Placental epithelial cell (primary cell): Measurements from ENCODE around the gene FAM162A. TPM values are rescaled to one million over a fixed set of nuclear protein-coding genes. Genes with fewer than 3 reads are reported as not detected.

Experiments
- small RNA-seq: library from RNA; depleted of rRNA; stranded (forward); fragments of <200 nt; gene quantifications from one replicate; pipeline ENCODE3, GENCODE V24; 2012
- total RNA-seq: library from RNA; depleted of rRNA; stranded (reverse); fragments of >200 nt; gene quantifications from 2 replicates; pipeline ENCODE4 v1.2.3, GENCODE V29; 2012

The FAM162A gene
- 4.9 and 6.7 TPM in 2 replicates for total RNA-seq

GRCh38 chr3:122383771-122384697 is at the start of gene FAM162A:
TSS of gene FAM162A (plus strand) at chr3:122384182. CDS start at chr3:122384266, 84 bp downstream.

DNA sequence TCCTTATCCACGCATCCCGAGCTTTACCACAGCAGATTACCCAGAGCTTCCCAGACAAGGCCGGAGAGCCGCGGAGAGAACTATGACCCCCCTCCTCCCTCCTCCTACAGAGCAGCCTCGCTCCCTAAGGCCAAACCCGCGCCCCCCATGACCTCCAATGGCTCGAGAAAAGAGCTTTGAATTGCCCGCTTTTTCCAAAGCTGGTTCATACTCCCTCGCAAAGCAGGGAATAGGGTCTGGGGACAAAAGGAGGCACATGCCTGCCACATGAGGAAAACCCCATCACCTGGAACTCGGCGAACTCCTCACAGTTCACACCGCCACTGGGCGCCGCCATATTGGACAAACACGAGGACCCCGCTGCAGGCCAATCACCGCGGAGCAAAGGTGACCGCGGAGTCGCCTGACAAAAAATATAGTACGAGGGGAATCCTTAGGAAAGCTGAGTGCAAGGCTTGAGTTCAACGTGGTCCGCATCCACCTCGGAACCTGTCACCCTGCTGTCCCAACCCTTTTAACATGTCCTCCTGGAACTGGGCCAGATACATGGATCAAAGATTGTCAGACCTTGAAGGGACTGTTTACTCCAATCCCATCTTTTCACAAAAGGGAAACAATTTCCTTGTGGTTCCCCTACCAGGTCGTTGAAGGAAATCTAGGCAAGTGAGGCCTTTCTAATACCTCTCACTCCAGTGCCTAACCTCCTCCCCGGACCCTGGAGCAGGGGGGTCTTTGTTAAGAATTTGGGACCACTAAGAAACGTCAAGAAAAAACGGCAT is 905 bp upstream of the FAM162A start, which contains the start of gene MIX23:
Gene MIX23, minus strand, starts transcription at position 344 of the 779 bp plus-strand sequence. Its CDS starts 7 bp downstream, at position 337.

DNA sequence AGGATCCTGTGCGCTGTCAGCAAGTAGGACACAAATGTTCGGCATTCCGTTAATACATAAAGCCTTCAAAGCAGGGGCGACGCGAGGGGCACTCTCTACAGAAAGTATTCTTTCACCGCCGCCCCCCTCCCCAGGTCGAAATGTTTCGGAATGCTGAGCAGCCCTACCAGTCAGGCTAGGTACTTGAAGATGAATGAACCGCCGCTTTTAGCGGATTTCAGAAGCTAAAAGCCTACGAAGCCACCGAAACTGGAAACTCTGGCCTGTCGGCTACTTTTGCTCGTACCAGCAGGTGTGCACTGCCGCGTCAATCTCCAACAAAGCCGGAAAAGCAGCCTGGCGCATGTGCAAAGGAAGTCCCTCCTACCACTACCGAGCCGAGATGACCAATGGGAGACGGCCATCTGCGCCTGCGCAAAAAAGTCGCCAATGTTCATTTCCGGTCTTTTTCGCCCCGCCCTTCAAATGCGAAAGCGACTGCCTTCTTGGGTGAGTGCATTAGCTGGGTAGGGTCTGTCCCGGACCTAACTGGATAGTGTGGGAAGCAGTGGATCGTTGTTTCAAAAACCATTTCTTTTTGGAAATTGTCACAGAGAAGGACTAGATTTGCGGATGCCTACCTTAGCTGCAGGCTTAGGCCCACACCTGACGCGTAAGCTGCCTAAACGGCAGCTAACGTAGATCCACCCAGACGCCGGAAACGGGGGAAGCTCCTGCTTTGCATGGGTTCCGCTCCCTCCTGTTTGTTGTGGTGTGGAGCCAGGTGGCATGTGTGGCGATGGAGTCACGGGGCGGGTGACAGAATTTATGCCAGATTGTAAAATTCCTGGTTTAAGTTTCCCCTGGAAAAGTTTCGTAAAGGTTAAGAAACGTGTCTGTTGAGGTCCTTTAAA is 32.0 kb downstream of the FAM162A start, which contains the start of gene WDR5B:
Gene WDR5B, minus strand, starts transcription at position 301 of the 893 bp plus-strand sequence. CDS start 534 bp downstream, outside the sequence.

Small RNA genes lying within 50 kb of the gene (small RNA-seq; reads per million reads assigned to genes)
- not detected for gene AC083798.1

Other genes starting within 250 kb of the FAM162A start
- gene CASR, start 200.5 kb upstream of the FAM162A start, total RNA-seq = under 0.01 TPM in 1 of 2 replicates, not detected in the other
- gene CSTA, start 58.9 kb upstream of the FAM162A start, total RNA-seq = 0.22 and 0.39 TPM in 2 replicates
- gene MIX23, start 951 bp upstream of the FAM162A start, total RNA-seq = 15.7 and 17.4 TPM in 2 replicates
- gene WDR5B, start 31.9 kb downstream of the FAM162A start, total RNA-seq = 6.9 and 7.9 TPM in 2 replicates
- 27.9 and 35.0 TPM in 2 replicates for gene KPNA1, start 130.8 kb downstream of the FAM162A start, total RNA-seq
- gene PARP9, start 180.1 kb downstream of the FAM162A start, total RNA-seq = 4.1 and 6.7 TPM in 2 replicates
- gene DTX3L, start 180.2 kb downstream of the FAM162A start, total RNA-seq = 7.6 and 9.8 TPM in 2 replicates
- gene PARP15, start 193.5 kb downstream of the FAM162A start, total RNA-seq = under 0.01 TPM in 1 of 2 replicates, not detected in the other